ENCODE measurements around the gene ENO1.

ENO1 gene

GRCh38 chr1:8867878-8868567 lies 10.5 kb downstream of the ENO1 start:
- POLR2A ChIA-PET = no interaction called here
- Histone ChIP-seq H3K36me3 (ENCODE audit: control insufficient read depth in 2 of 2, insufficient read depth in 1 of 2, low read length in 2 of 2) (peaks cover 61 to 100% of the 10 kb centered on the region in 2 experiments), H3K27ac (ENCODE audit: extremely low read depth, low read depth, low read length) (no peak overlapping the region), H3K4me3 (ENCODE audit: low read depth, low read length) (no peak overlapping the region), H3K4me1 (ENCODE audit: control insufficient read depth, insufficient read depth, low read length) (no peaks in the 10 kb centered on the region), H3K9me3 (ENCODE audit: control insufficient read depth, insufficient read depth, low read depth, low read length) (no peaks in the 10 kb centered on the region)
- CTCF ChIA-PET = interaction anchor here (0.7 to 1.0 kb wide), 4 partner anchors 19 to 1106 kb away, joined by 3 to 4 read pairs (median 3); no protein-coding TSS in a partner anchor
- TF ChIP-seq ZNF114 (tag by site-specific recombination; IDR thresholded peaks at IDR 0.05) = no peak
- no peak for TF ChIP-seq ZNF530 (tag by site-specific recombination; IDR thresholded peaks at IDR 0.05; ENCODE audit: low read depth)
- TF ChIP-seq ZSCAN30 (tag by site-specific recombination; IDR thresholded peaks at IDR 0.05) = no peak
- TF ChIP-seq ZNF350 (tag by site-specific recombination; IDR thresholded peaks at IDR 0.05) = no peak
- TF ChIP-seq, protein P1, sequence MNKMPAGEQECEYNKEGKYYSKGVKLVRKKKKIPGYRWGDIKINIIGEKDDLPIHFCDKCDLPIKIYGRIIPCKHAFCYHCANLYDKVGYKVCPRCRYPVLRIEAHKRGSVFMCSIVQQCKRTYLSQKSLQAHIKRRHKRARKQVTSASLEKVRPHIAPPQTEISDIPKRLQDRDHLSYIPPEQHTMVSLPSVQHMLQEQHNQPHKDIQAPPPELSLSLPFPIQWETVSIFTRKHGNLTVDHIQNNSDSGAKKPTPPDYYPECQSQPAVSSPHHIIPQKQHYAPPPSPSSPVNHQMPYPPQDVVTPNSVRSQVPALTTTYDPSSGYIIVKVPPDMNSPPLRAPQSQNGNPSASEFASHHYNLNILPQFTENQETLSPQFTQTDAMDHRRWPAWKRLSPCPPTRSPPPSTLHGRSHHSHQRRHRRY (tag by site-specific recombination; IDR thresholded peaks at IDR 0.05) = no peak
- no peak for TF ChIP-seq ZNF146 (tag by site-specific recombination; IDR thresholded peaks at IDR 0.05)
- no peak for TF ChIP-seq SP7 (tag by site-specific recombination; IDR thresholded peaks at IDR 0.05)
- no peak for TF ChIP-seq ZSCAN16 (tag by site-specific recombination; IDR thresholded peaks at IDR 0.05)
- no peak for TF ChIP-seq HOXA7 (CRISPR knock-in tag; IDR thresholded peaks at IDR 0.05; ENCODE audit: borderline replicate concordance)
- no peak for TF ChIP-seq ZNF175 (tag by site-specific recombination; IDR thresholded peaks at IDR 0.05)
- TF ChIP-seq ZNF621 (tag by site-specific recombination; IDR thresholded peaks at IDR 0.05) = no peak

DNA sequence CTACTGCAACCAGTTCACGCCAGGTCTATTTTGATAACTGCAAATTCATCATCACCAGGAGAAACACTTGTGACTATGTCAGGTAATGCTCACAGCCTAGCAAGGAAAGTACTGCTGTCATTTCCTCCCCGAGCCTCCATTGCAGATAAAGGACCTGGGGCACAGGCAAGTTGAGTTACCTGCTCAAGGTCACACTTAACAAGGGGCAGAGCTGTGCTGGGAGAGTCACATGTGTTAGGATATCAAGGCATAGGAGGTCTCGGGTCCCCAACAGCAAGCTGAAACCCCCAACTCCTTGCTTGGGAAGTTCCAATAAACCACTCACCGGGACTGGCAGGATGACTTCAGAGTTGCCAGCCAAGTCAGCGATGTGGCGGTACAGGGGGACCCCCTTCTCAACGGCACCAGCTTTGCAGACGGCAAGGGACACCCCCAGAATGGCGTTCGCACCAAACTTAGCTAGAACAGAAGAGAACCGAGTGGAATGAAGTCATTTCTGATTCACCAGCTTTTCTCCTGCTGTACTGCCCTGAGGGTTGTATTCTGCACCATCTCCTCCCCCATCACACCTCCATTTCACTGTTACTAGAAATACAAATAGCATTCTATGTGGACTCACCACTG lies 11.6 kb downstream of the ENO1 start:
- no peaks in the 10 kb centered on the region for H3K4me1 ChIP-seq (ENCODE audit: control insufficient read depth, insufficient read depth, low read length)
- no peaks in the 10 kb centered on the region for H3K9me3 ChIP-seq (ENCODE audit: control insufficient read depth, insufficient read depth, low read depth, low read length)
- no peak overlapping the region for H3K4me3 ChIP-seq (ENCODE audit: low read depth, low read length)
- TF ChIP-seq ZBTB7A (tag by site-specific recombination; IDR thresholded peaks at IDR 0.05; ENCODE audit: low read depth) = no peak
- no peak for TF ChIP-seq ZSCAN30 (tag by site-specific recombination; IDR thresholded peaks at IDR 0.05)
- no peak for TF ChIP-seq ZNF549 (tag by site-specific recombination; IDR thresholded peaks at IDR 0.05)
- TF ChIP-seq, protein P2, sequence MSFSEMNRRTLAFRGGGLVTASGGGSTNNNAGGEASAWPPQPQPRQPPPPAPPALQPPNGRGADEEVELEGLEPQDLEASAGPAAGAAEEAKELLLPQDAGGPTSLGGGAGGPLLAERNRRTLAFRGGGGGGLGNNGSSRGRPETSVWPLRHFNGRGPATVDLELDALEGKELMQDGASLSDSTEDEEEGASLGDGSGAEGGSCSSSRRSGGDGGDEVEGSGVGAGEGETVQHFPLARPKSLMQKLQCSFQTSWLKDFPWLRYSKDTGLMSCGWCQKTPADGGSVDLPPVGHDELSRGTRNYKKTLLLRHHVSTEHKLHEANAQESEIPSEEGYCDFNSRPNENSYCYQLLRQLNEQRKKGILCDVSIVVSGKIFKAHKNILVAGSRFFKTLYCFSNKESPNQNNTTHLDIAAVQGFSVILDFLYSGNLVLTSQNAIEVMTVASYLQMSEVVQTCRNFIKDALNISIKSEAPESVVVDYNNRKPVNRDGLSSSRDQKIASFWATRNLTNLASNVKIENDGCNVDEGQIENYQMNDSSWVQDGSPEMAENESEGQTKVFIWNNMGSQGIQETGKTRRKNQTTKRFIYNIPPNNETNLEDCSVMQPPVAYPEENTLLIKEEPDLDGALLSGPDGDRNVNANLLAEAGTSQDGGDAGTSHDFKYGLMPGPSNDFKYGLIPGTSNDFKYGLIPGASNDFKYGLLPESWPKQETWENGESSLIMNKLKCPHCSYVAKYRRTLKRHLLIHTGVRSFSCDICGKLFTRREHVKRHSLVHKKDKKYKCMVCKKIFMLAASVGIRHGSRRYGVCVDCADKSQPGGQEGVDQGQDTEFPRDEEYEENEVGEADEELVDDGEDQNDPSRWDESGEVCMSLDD (tag by site-specific recombination; IDR thresholded peaks at IDR 0.05) = no peak
- TF ChIP-seq ZNF843 (tag by site-specific recombination; IDR thresholded peaks at IDR 0.05) = no peak
- TF ChIP-seq ZNF19 (tag by site-specific recombination; IDR thresholded peaks at IDR 0.05; ENCODE audit: low read depth) = no peak
- ChIA-PET POLR2A (interaction anchor here (5.3 kb wide), 1 partner anchor 11 kb away, joined by 25 read pairs; the partner anchor contains the start of gene ENO1), CTCF (interaction anchor here (0.8 to 1.1 kb wide), 3 partner anchors 12 to 555 kb away, joined by 3 to 5 read pairs (median 4); partner anchors contain the start of gene ENO1)
- H3K36me3 ChIP-seq (ENCODE audit: control insufficient read depth in 2 of 2, insufficient read depth in 1 of 2, low read length in 2 of 2) = peaks cover 55 to 100% of the 10 kb centered on the region in 2 experiments
- no peak overlapping the region for H3K27ac ChIP-seq (ENCODE audit: extremely low read depth, low read depth, low read length)

- CTCF ChIA-PET = interaction anchor here (1.1 to 1.9 kb wide), 2 partner anchors 12 to 139 kb away, joined by 5 to 6 read pairs; partner anchors contain the start of gene ENO1
- Histone ChIP-seq H3K27ac (ENCODE audit: extremely low read depth, low read depth, low read length) (no peak overlapping the region), H3K4me3 (ENCODE audit: low read depth, low read length) (no peak overlapping the region), H3K9me3 (ENCODE audit: control insufficient read depth, insufficient read depth, low read depth, low read length) (no peaks in the 10 kb centered on the region), H3K36me3 (ENCODE audit: control insufficient read depth in 2 of 2, insufficient read depth in 1 of 2, low read length in 2 of 2) (peaks cover 59 to 100% of the 10 kb centered on the region in 2 experiments), H3K4me1 (ENCODE audit: control insufficient read depth, insufficient read depth, low read length) (no peaks in the 10 kb centered on the region)
- TF ChIP-seq ZNF660 (tag by site-specific recombination; IDR thresholded peaks at IDR 0.05) (no peak), ZNF280D (tag by site-specific recombination; IDR thresholded peaks at IDR 0.05) (no peak), ZNF133 (tag by site-specific recombination; IDR thresholded peaks at IDR 0.05) (no peak)
- POLR2A ChIA-PET = interaction anchor here (0.6 to 5.3 kb wide), 7 partner anchors 8 to 1156 kb away, joined by 3 to 25 read pairs (median 5); partner anchors contain the start of gene ENO1
Observed at GRCh38 chr1:8866173-8866791, 12.2 kb downstream of the ENO1 start.
